Transverse colon (tissue), 4 donors: Measurements from ENCODE around the gene NUP93. TPM values are rescaled to one million over a fixed set of nuclear protein-coding genes. Genes with fewer than 3 reads are reported as not detected.

Experiments used
- DNase-seq: peaks from one replicate; pipeline ENCODE4 v3.0.0-alpha.2; 2019
- H3K27ac ChIP-seq, 4 donors: fragments of 200-600 bp; sonication (generic); 2 replicates each; pipeline ENCODE4 v1.5.1; 2016 to 2018; ENCODE audit warnings: inconsistent platforms in 4 of 4
- H3K27me3 ChIP-seq: fragments of 200-600 bp; sonication (generic); 2 replicates; pipeline ENCODE4 v1.5.1; 2017; ENCODE audit warnings: inconsistent platforms
- H3K36me3 ChIP-seq, 4 donors: fragments of 200-600 bp; sonication (generic); 2 replicates each; pipeline ENCODE4 v1.5.1; 2017 to 2019; ENCODE audit warnings: inconsistent platforms in 4 of 4
- H3K4me1 ChIP-seq, 4 donors: fragments of 200-600 bp; sonication (generic); 2 replicates each; pipeline ENCODE4 v1.5.1; 2017 to 2020; ENCODE audit warnings: inconsistent platforms in 4 of 4
- H3K4me3 ChIP-seq, 4 donors: fragments of 200-600 bp; sonication (generic); 1 replicate in 1 of 4; 2 replicates in 3 of 4; pipeline versions ENCODE4 v1.5.1 to v1.6.1; 2017 to 2019; ENCODE audit warnings: inconsistent platforms in 4 of 4
- H3K9me3 ChIP-seq, 2 donors: fragments of 200-600 bp; sonication (generic); 2 replicates each; pipeline ENCODE4 v1.5.1; 2017 to 2019; ENCODE audit warnings: inconsistent platforms in 2 of 2
- CTCF ChIP-seq, 5 experiments: fragments of 200-600 bp in 3 of 5; fragments of 450-650 bp in 2 of 5; sonication (generic) in 3 of 5; IDR thresholded peaks; 1 replicate in 2 of 5; 2 replicates in 3 of 5; pipeline ENCODE4 v1.5.1; 2016 to 2017; ENCODE audit warnings: antibody characterized with exemption in 5 of 5, inconsistent platforms in 3 of 5, mild to moderate bottlenecking in 2 of 5, moderate library complexity in 1 of 5
- EP300 ChIP-seq: sonication (generic); formaldehyde crosslinking; IDR thresholded peaks from one replicate; pipeline ENCODE4 v1.6.1; 2017; ENCODE audit warnings: antibody characterized with exemption, low read depth
- POLR2A ChIP-seq: fragments of 450-650 bp; IDR thresholded peaks from one replicate; pipeline ENCODE4 v1.6.1; 2016; ENCODE audit warnings: antibody characterized with exemption, mild to moderate bottlenecking, moderate library complexity
- POLR2AphosphoS5 ChIP-seq, 3 donors: sonication (generic); formaldehyde crosslinking; IDR thresholded peaks; one replicate each; pipeline ENCODE4 v1.6.1; 2016; ENCODE audit warnings: antibody characterized with exemption in 3 of 3
- WGBS, 2 donors: methylation state at CpG; one replicate each; pipeline ENCODE4 v1.1.5; 2018; ENCODE audit warnings: low coverage in 1 of 2; 5-methylcytosine and 5-hydroxymethylcytosine counted together
- in situ Hi-C, 4 donors: fragments of 200-750 bp; cut with MboI; loops; one replicate each; pipeline versions ENCODE4 v1.15.0 to v1.15.1; 2017; ENCODE audit warnings: low sequenced_read_pairs in 3 of 4, low pct_ligation_motif_present in 1 of 4, low pct_unique_long_range_greater_than_20kb in 1 of 4
- intact Hi-C: fragments of 100-400 bp; cut with DNase I; formaldehyde crosslinking; loops from one replicate; pipeline ENCODE4 v1.15.1; 2023; ENCODE audit warnings: low total_unique reads
- total RNA-seq, 4 donors: library from RNA; depleted of rRNA; stranded (reverse); fragments of >200 nt; gene quantifications; one replicate each; pipeline ENCODE4 v1.1.0, GENCODE V29; 2016

Gene NUP93
- total RNA-seq, 4 donors from 2014 or later = 8.6 to 42.4 (median 20.6) TPM

- H3K27me3 ChIP-seq = no peaks in the 10 kb centered on the region
- WGBS, 2 donors = 89 to 100% methylated on average over 1 to 5 of the region's 5 CpGs
- H3K4me3 ChIP-seq = no peak overlapping the region
- H3K4me1 ChIP-seq = peaks cover 0 to 7% (median 0%) of the 10 kb centered on the region in 4 donors
- DNase-seq = no peak
- in situ Hi-C loops = loop anchor here in 3 of 4 donors (5.0 to 10.0 kb wide), 3 partner anchors 118 to 191 kb away; partner anchors contain the start of gene MT3 (in 1 of the 3)
- intact Hi-C loops = loop anchor here (5.0 kb wide), 2 partner anchors 126 to 191 kb away; no protein-coding TSS in a partner anchor
- H3K9me3 ChIP-seq = no peaks in the 10 kb centered on the region
- H3K36me3 ChIP-seq = no peaks in the 10 kb centered on the region
- no peak overlapping the region for H3K27ac ChIP-seq
- no peak for TF ChIP-seq POLR2AphosphoS5 (IDR thresholded peaks at IDR 0.05)
- TF ChIP-seq EP300 = no peak
- TF ChIP-seq POLR2A = no peak
- no peak for TF ChIP-seq CTCF (IDR thresholded peaks at IDR 0.05)
These were observed 27.1 kb upstream of the NUP93 start for GRCh38 chr16:56702836-56703235.

- H3K36me3 ChIP-seq = no peaks in the 10 kb centered on the region
- DNase-seq = no peak
- in situ Hi-C loops (loop anchor here in 3 of 4 donors (5.0 to 10.0 kb wide), 4 partner anchors 124 to 196 kb away; partner anchors contain the start of gene MT3 (in 1 of the 3)), intact Hi-C loops (no loop called here)
- H3K27ac ChIP-seq = peak overlapping the region in 1 of 4 donors; percentile 35
- WGBS, 2 donors = 71 to 83% methylated on average over 8 to 13 of the region's 13 CpGs
- no peak overlapping the region for H3K4me3 ChIP-seq
- no peaks in the 10 kb centered on the region for H3K4me1 ChIP-seq
- H3K27me3 ChIP-seq = no peaks in the 10 kb centered on the region
- TF ChIP-seq POLR2AphosphoS5 (IDR thresholded peaks at IDR 0.05) (no peak), POLR2A (peak; percentile 11)
- H3K9me3 ChIP-seq = no peaks in the 10 kb centered on the region
These were observed 21.1 kb upstream of the NUP93 start for GRCh38 chr16:56708525-56709442.

DNA sequence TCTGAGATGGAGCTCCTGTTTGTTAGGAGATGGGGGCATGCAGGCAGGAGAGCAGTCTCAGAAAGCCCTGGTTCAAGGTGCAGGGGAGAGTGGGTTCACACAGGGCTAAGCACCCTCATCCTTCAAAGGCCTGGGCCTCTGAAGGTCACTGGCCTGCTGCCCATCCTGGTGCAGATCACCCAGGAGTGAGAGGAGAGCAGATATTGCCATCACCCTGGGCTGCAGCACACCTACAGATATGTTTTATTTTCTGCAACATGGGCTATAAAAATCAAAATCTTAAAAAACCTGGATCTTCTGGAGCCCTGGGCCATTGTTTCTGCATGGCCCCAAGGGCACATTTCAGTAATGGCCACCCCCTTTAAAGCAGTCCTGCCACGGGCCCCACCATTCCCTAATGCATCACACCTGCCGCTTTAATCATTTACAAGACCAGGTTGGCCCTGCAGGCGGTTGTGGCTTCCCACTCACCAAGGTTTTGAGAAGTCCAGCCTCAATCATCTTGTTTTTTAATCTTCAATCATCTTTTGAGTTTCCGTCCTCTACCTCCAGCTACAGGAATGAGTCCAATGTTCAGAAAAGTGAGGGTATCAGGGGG, 20.4 kb upstream of the NUP93 start:
- no peak overlapping the region for H3K4me3 ChIP-seq
- no peak for DNase-seq
- intact Hi-C loops = no loop called here
- no peaks in the 10 kb centered on the region for H3K4me1 ChIP-seq
- no peaks in the 10 kb centered on the region for H3K9me3 ChIP-seq
- WGBS, 2 donors = 70 to 90% methylated on average over 3 to 4 of the region's 4 CpGs
- in situ Hi-C loops = loop anchor here in 3 of 4 donors (5.0 to 10.0 kb wide), 4 partner anchors 125 to 197 kb away; partner anchors contain the start of gene MT3 (in 1 of the 3)
- no peak for TF ChIP-seq EP300
- TF ChIP-seq POLR2AphosphoS5 (IDR thresholded peaks at IDR 0.05) = no peak
- no peak for TF ChIP-seq CTCF (IDR thresholded peaks at IDR 0.05)
- TF ChIP-seq POLR2A = no peak
- no peak overlapping the region for H3K27ac ChIP-seq
- no peaks in the 10 kb centered on the region for H3K27me3 ChIP-seq
- no peaks in the 10 kb centered on the region for H3K36me3 ChIP-seq

GRCh38 chr16:56710181-56710737, 19.7 kb upstream of the NUP93 start:
- H3K27ac ChIP-seq = no peak overlapping the region
- no peaks in the 10 kb centered on the region for H3K4me1 ChIP-seq
- no peaks in the 10 kb centered on the region for H3K27me3 ChIP-seq
- 65 to 90% methylated on average over 2 to 3 of the region's 3 CpGs for WGBS, 2 donors
- TF ChIP-seq POLR2AphosphoS5 (IDR thresholded peaks at IDR 0.05) (no peak), CTCF (IDR thresholded peaks at IDR 0.05) (no peak), POLR2A (no peak), EP300 (no peak)
- H3K9me3 ChIP-seq = no peaks in the 10 kb centered on the region
- H3K4me3 ChIP-seq = no peak overlapping the region
- in situ Hi-C loops = no loop called here
- H3K36me3 ChIP-seq = no peaks in the 10 kb centered on the region
- DNase-seq = no peak
- intact Hi-C loops = no loop called here
